Measurements from ENCODE around the gene RGS17. TPM values are rescaled to one million over a fixed set of nuclear protein-coding genes. Genes with fewer than 3 reads are reported as not detected.

The RGS17 gene
- total and polyA plus RNA-seq, 2 of the 13 experiments (the other 11 are each of a cell fraction or from before 2014, with no cell fraction given) = 0.04 TPM; not detected in 1

DNA sequence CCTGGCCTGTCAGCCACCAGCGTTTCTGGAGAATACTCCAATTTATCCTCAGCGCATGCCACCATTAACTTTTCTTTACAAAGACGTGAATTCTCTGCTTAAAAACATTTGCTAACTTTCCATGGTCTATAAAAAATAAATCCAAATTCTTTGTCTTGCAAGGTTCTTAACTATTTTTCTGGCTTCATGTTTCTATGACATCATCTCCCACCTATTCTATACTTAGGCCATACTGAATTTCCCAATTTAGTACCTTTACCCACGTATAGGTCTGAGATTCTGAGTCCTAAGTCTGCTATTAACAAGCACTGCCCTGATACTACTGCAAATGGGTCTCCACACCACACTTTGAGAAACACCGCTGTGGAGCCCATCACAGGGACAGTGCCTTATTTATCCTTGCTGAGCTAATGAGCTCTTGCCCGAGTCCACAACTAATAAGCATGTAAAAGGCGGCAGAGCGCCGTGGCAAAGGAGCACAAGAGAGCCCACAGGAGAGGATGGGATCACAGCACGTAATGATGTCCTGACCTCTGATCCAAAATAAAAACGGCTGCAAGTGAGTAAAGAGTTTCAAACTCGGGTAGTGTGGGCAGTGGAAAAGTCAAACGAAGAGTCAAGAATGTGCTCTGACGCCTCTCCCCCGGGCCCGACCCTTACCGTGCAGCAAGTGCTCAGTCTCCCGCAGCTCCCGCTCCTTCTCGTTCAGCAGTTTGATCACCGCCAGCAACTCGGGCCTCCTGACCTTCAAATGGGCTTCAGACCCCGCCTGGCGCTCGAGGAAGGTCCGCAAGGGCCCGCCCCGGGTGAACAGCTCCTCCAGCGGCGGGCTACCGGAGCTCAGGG is 129.1 kb downstream of the RGS17 start:
- DNase-seq (ENCODE audit: low spot score) = peak; percentile 24
- TF ChIP-seq ARID4A (CRISPR knock-in tag; IDR thresholded peaks at IDR 0.05; ENCODE audit: borderline replicate concordance) (peak; percentile 46), SIN3A (IDR thresholded peaks at IDR 0.05; ENCODE audit: borderline replicate concordance, low read depth, low read length) (0 out of 2 replicates have a peak, but pooled peaks have one; percentile 20), ZMAT3 (CRISPR knock-in tag; conservative IDR thresholded peaks at IDR 0.05) (no peak), GTF3A (CRISPR knock-in tag; conservative IDR thresholded peaks at IDR 0.05) (no peak), ZBTB42 (CRISPR knock-in tag; IDR thresholded peaks at IDR 0.05) (peak; percentile 82; the same call in 1 of the 2 replicates), ZNF382 (CRISPR knock-in tag; IDR thresholded peaks at IDR 0.05; ENCODE audit: borderline replicate concordance) (0 out of 2 replicates have a peak, but pooled peaks have one; percentile 62), GLI4 (CRISPR knock-in tag; IDR thresholded peaks at IDR 0.05; ENCODE audit: borderline replicate concordance) (0 out of 2 replicates have a peak, but pooled peaks have one; percentile 67), KDM5B (CRISPR knock-in tag; IDR thresholded peaks at IDR 0.05; ENCODE audit: borderline replicate concordance) (no peak), FUBP1 (CRISPR knock-in tag; IDR thresholded peaks at IDR 0.05; ENCODE audit: borderline replicate concordance) (peak; percentile 78; the same call in 1 of the 2 replicates), ZNF605 (CRISPR knock-in tag; IDR thresholded peaks at IDR 0.05) (0 out of 2 replicates have a peak, but pooled peaks have one; percentile 3), GFI1 (CRISPR knock-in tag; IDR thresholded peaks at IDR 0.05; ENCODE audit: borderline replicate concordance) (0 out of 2 replicates have a peak, but pooled peaks have one; percentile 39), ISL2 (CRISPR knock-in tag; IDR thresholded peaks at IDR 0.05) (no peak), ZNF232 (CRISPR knock-in tag; IDR thresholded peaks at IDR 0.05; ENCODE audit: borderline replicate concordance) (no peak), FOXC1 (CRISPR knock-in tag; IDR thresholded peaks at IDR 0.05; ENCODE audit: borderline replicate concordance) (no peak), NAIF1 (CRISPR knock-in tag; IDR thresholded peaks at IDR 0.05; ENCODE audit: borderline replicate concordance) (0 out of 2 replicates have a peak, but pooled peaks have one; percentile 25)
- TF ChIP-seq, protein P1, sequence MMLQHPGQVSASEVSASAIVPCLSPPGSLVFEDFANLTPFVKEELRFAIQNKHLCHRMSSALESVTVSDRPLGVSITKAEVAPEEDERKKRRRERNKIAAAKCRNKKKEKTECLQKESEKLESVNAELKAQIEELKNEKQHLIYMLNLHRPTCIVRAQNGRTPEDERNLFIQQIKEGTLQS (CRISPR knock-in tag; IDR thresholded peaks at IDR 0.05) = no peak

More for the DNA sequence above, 129.1 kb downstream of the RGS17 start:
- peak overlapping the region; percentile 88 for H3K27ac ChIP-seq (ENCODE audit: extremely low read length, insufficient read depth, low read length)
- FAIRE-seq (no peak), ATAC-seq (peak; percentile 58)
- no peaks in the 10 kb centered on the region for H3K9me3 ChIP-seq (ENCODE audit: low read length)
- H3K4me2 ChIP-seq (ENCODE audit: low read depth, low read length) = peak overlapping the region; percentile 91
- peaks cover 4 to 8% of the 10 kb centered on the region in 2 experiments; a peak in 4 of 5 replicates for H3K36me3 ChIP-seq (replicated peaks in 1 of 2; ENCODE audit: control insufficient read depth in 1 of 2, insufficient read depth in 2 of 2, low read length in 2 of 2)
- intact Hi-C loops (cut with micrococcal nuclease; ENCODE audit: unreplicated experiment) (loop anchor here (1.0 kb wide), 1 partner anchor 21 kb away; no protein-coding TSS in a partner anchor), in situ Hi-C loops (cut with HindIII; ENCODE audit: extremely low pct_ligation_motif_present, low pct_unique_long_range_greater_than_20kb) (no loop called here)
- peaks cover 52% of the 10 kb centered on the region for H3K79me2 ChIP-seq (ENCODE audit: insufficient read depth, low read length)
- ChIA-PET POLR2A (interaction anchor here (3.2 kb wide), 1 partner anchor 19 kb away, joined by 28 read pairs; the partner anchor contains the start of gene FBXO5), CTCF (ENCODE audit: low intra/inter-chr PET ratio, low total read pairs) (no interaction called here)
- peak overlapping the region; percentile 93 for H3K9ac ChIP-seq (ENCODE audit: insufficient read depth, low read depth, low read length)
- H3K4me3 ChIP-seq (replicated peaks in 1 of 3; ENCODE audit: insufficient read depth in 1 of 3, low read depth in 2 of 3, low read length in 3 of 3) = peak overlapping the region; percentile 69 to 93 (median 92)
- H3K27me3 ChIP-seq (ENCODE audit: control insufficient read depth in 1 of 2, insufficient read depth in 2 of 2, low read length in 2 of 2) = no peaks in the 10 kb centered on the region; a peak in 2 of 5 replicates
- TSS peak; percentile 70 for BruUV-seq (replicated peaks)
- peaks cover 20% of the 10 kb centered on the region for H4K20me1 ChIP-seq (ENCODE audit: insufficient read depth, low read length)
- no peak overlapping the region for H2AFZ ChIP-seq (ENCODE audit: low read length)
- 4% methylated on average over 19 of the region's 31 CpGs for WGBS (ENCODE audit: low lambda C conversion rate)
- peaks cover 33% of the 10 kb centered on the region for H3K4me1 ChIP-seq (ENCODE audit: insufficient read depth, low read length)
